ENCODE measurements around the gene AMN. TPM values are rescaled to one million over a fixed set of nuclear protein-coding genes. Genes with fewer than 3 reads are reported as not detected.
"Not testable (repeated sequence)": the region's sequence is repeated elsewhere in the genome, so short reads cannot be mapped to it uniquely, and the experiment has no call there.

AMN gene
- total RNA-seq (2014; rRNA removed; shearing (Covaris generic)), result 2.5 and 9.2 TPM in 2 replicates

- no peak for DNase-seq (ENCODE audit: low spot score)
These were observed at the start of gene AMN for GRCh38 chr14:102922490-102923200. Gene AMN (plus strand): TSS chr14:102922663. CDS start chr14:102922689, 26 bp downstream.

GRCh38 chr14:102873131-102873530 lies 49.3 kb upstream of the AMN start:
- DNase-seq (ENCODE audit: low spot score), result no peak

GRCh38 chr14:102873546-102874061 lies 48.9 kb upstream of the AMN start:
- DNase-seq (ENCODE audit: low spot score), result no peak

GRCh38 chr14:102875652-102876051 lies 46.8 kb upstream of the AMN start:
- DNase-seq (ENCODE audit: low spot score), result no peak

- DNase-seq (ENCODE audit: low spot score), result not testable (repeated sequence)
These were observed 45.0 kb upstream of the AMN start for GRCh38 chr14:102877511-102877910.

GRCh38 chr14:102878174-102878969 lies 44.1 kb upstream of the AMN start:
- no peak for DNase-seq (ENCODE audit: low spot score)

- DNase-seq (ENCODE audit: low spot score), result no peak
These were observed 43.4 kb upstream of the AMN start for GRCh38 chr14:102878970-102879460.

- no peak for DNase-seq (ENCODE audit: low spot score)
These were observed 40.1 kb upstream of the AMN start for GRCh38 chr14:102882226-102882906.

GRCh38 chr14:102883089-102883541 lies 39.3 kb upstream of the AMN start:
- DNase-seq (ENCODE audit: low spot score), result no peak

GRCh38 chr14:102883554-102883953 lies 38.9 kb upstream of the AMN start:
- no peak for DNase-seq (ENCODE audit: low spot score)

GRCh38 chr14:102885737-102886447 lies 36.6 kb upstream of the AMN start:
- no peak for DNase-seq (ENCODE audit: low spot score)

- DNase-seq (ENCODE audit: low spot score), result no peak
These were observed 33.7 kb upstream of the AMN start for GRCh38 chr14:102888748-102889147.

- DNase-seq (ENCODE audit: low spot score), result no peak
These were observed 32.8 kb upstream of the AMN start for GRCh38 chr14:102889615-102890014.

- no peak for DNase-seq (ENCODE audit: low spot score)
These were observed 31.4 kb upstream of the AMN start for GRCh38 chr14:102891111-102891510.

- no peak for DNase-seq (ENCODE audit: low spot score)
These were observed 30.9 kb upstream of the AMN start for GRCh38 chr14:102891556-102891955.

- no peak for DNase-seq (ENCODE audit: low spot score)
These were observed 29.8 kb upstream of the AMN start for GRCh38 chr14:102892651-102893050.

- no peak for DNase-seq (ENCODE audit: low spot score)
These were observed 29.0 kb upstream of the AMN start for GRCh38 chr14:102893452-102893851.

GRCh38 chr14:102896735-102897134 lies 25.7 kb upstream of the AMN start:
- not testable (repeated sequence) for DNase-seq (ENCODE audit: low spot score)

GRCh38 chr14:102897299-102898027 lies 25.0 kb upstream of the AMN start:
- DNase-seq (ENCODE audit: low spot score), result no peak

GRCh38 chr14:102898298-102898697 lies 24.2 kb upstream of the AMN start:
- DNase-seq (ENCODE audit: low spot score), result no peak

Data from HT-29 (cell line).